H1 (cell line): ENCODE measurements around the gene BIRC7. TPM values are rescaled to one million over a fixed set of nuclear protein-coding genes. Genes with fewer than 3 reads are reported as not detected.

Experiments
- CTCF ChIA-PET: fragments of 300-600 bp; sonication (Branson Sonifier 250); formaldehyde crosslinking; loops from one replicate; lab custom pipeline; 2021; ENCODE audit not compliant: partially characterized antibody; lab: Charles Lee
- POLR2A ChIA-PET: fragments of 300-600 bp; sonication (Branson Sonifier 250); formaldehyde crosslinking; loops from one replicate; lab custom pipeline; 2021; ENCODE audit warnings: inconsistent platforms; ENCODE audit not compliant: partially characterized antibody; lab: Charles Lee
- DNase-seq, 2 experiments: peaks; one replicate each; pipeline versions ENCODE4 v3.0.0 to v3.0.0-alpha.2; 2010 to 2022; ENCODE audit warnings: low spot score in 2 of 2, low read depth in 1 of 2, mixed read lengths in 1 of 2
- FAIRE-seq: peaks from 2 replicates; lab custom pipeline; 2011; peaks lifted over from hg19 to GRCh38; lab: Jason Lieb, UNC
- H2AFZ ChIP-seq: 2 replicates; pipeline ENCODE4 v1.8.1; 2012; ENCODE audit warnings: low read length, inconsistent platforms
- H2AK5ac ChIP-seq: 2 replicates; pipeline ENCODE4 v1.6.1; 2013; ENCODE audit warnings: low read depth, low read length
- H2BK120ac ChIP-seq: replicated peaks from 2 replicates; pipeline ENCODE3; 2013; ENCODE audit warnings: low read depth, low read length, inconsistent platforms
- H2BK12ac ChIP-seq: 2 replicates; pipeline ENCODE4 v1.6.1; 2013; ENCODE audit warnings: low read depth, low read length
- H2BK15ac ChIP-seq: 2 replicates; pipeline ENCODE4 v1.6.1; 2013; ENCODE audit warnings: low read length
- H2BK20ac ChIP-seq: 2 replicates; pipeline ENCODE4 v1.6.1; 2013; ENCODE audit warnings: low read length
- H2BK5ac ChIP-seq: 2 replicates; pipeline ENCODE4 v1.6.1; 2013; ENCODE audit warnings: low read depth, low read length
- H3K14ac ChIP-seq: 2 replicates; pipeline ENCODE4 v1.6.1; 2013; ENCODE audit warnings: inconsistent platforms; ENCODE audit not compliant: insufficient read length
- H3K18ac ChIP-seq: 2 replicates; pipeline ENCODE4 v1.6.1; 2013; ENCODE audit warnings: low read length; ENCODE audit errors: extremely low read depth
- H3K23ac ChIP-seq: 2 replicates; pipeline ENCODE4 v1.6.1; 2013; ENCODE audit warnings: inconsistent platforms; ENCODE audit not compliant: insufficient read length
- H3K23me2 ChIP-seq: 2 replicates; pipeline ENCODE4 v1.6.1; 2013; ENCODE audit warnings: low read depth, low read length
- H3K27ac ChIP-seq: 2 replicates; pipeline ENCODE4 v1.6.1; 2011; ENCODE audit warnings: low read depth, low read length, inconsistent platforms
- H3K27me3 ChIP-seq, 4 experiments: replicated peaks in 1 of 4; 1 replicate in 1 of 4; 2 replicates in 3 of 4; pipeline versions ENCODE4 v1.6.1 to v1.8.1; 2011 to 2013; ENCODE audit warnings: low read length in 3 of 4, mild to moderate bottlenecking in 3 of 4, inconsistent platforms in 2 of 4, mixed read lengths in 2 of 4, moderate library complexity in 1 of 4; ENCODE audit not compliant: control insufficient read depth in 3 of 4, insufficient read depth in 3 of 4; ENCODE audit errors: extremely low read depth in 1 of 4
- H3K36me3 ChIP-seq, 4 experiments: 2 replicates each; pipeline versions ENCODE4 v1.6.1 to v1.8.1; 2011 to 2013; ENCODE audit warnings: mild to moderate bottlenecking in 4 of 4, low read length in 3 of 4, moderate library complexity in 2 of 4, control low read depth in 1 of 4, inconsistent platforms in 1 of 4; ENCODE audit not compliant: insufficient read depth in 4 of 4, control insufficient read depth in 2 of 4
- H3K4ac ChIP-seq: replicated peaks from 2 replicates; pipeline ENCODE3; 2013; ENCODE audit warnings: low read length, low read depth, mixed read lengths, inconsistent platforms; ENCODE audit not compliant: insufficient read length
- H3K4me1 ChIP-seq, 4 experiments: replicated peaks in 1 of 4; 1 replicate in 1 of 4; 2 replicates in 3 of 4; pipeline versions ENCODE4 v1.6.1 to v1.8.1; 2011 to 2013; ENCODE audit warnings: low read length in 3 of 4, inconsistent platforms in 2 of 4, mixed read lengths in 1 of 4; ENCODE audit not compliant: insufficient read depth in 4 of 4, control insufficient read depth in 3 of 4
- H3K4me2 ChIP-seq, 2 experiments: 2 replicates each; pipeline versions ENCODE4 v1.6.1 to v1.8.1; 2011 to 2013; ENCODE audit warnings: low read depth in 2 of 2, low read length in 2 of 2, control low read depth in 1 of 2, inconsistent platforms in 1 of 2, mild to moderate bottlenecking in 1 of 2; ENCODE audit not compliant: insufficient read depth in 1 of 2
- H3K4me3 ChIP-seq, 4 experiments: fragments of 200-600, 300-600 bp in 1 of 4; sonication (generic), shearing (Covaris generic), sonication (Bioruptor Twin) in 1 of 4; 2 replicates each; pipeline versions ENCODE4 v1.5.1 to v1.8.1; 2011 to 2016; ENCODE audit warnings: low read length in 4 of 4, low read depth in 3 of 4, control low read depth in 2 of 4, inconsistent platforms in 2 of 4, mild to moderate bottlenecking in 2 of 4, mixed read lengths in 1 of 4, moderate library complexity in 1 of 4; ENCODE audit not compliant: insufficient read depth in 2 of 4; ENCODE audit errors: extremely low read depth in 1 of 4
- H3K56ac ChIP-seq: replicated peaks from 2 replicates; pipeline ENCODE3; 2013; ENCODE audit warnings: low read depth, mild to moderate bottlenecking, mixed read lengths, low read length, inconsistent platforms; ENCODE audit not compliant: insufficient read length
- H3K79me1 ChIP-seq: 2 replicates; pipeline ENCODE4 v1.6.1; 2013; ENCODE audit warnings: low read depth, low read length, control low read depth
- H3K79me2 ChIP-seq, 2 experiments: 2 replicates each; pipeline versions ENCODE4 v1.6.1 to v1.8.1; 2012 to 2013; ENCODE audit warnings: low read length in 2 of 2, mild to moderate bottlenecking in 2 of 2, inconsistent platforms in 1 of 2; ENCODE audit not compliant: insufficient read depth in 2 of 2, control insufficient read depth in 1 of 2
- H3K9ac ChIP-seq, 4 experiments: replicated peaks in 1 of 4; 1 replicate in 1 of 4; 2 replicates in 3 of 4; pipeline versions ENCODE4 v1.6.1 to v1.8.1; 2011 to 2013; ENCODE audit warnings: low read depth in 3 of 4, low read length in 3 of 4, control low read depth in 2 of 4, mild to moderate bottlenecking in 2 of 4, moderate library complexity in 2 of 4, inconsistent platforms in 1 of 4; ENCODE audit errors: extremely low read depth in 1 of 4
- H3K9me3 ChIP-seq, 2 experiments: 2 replicates each; pipeline versions ENCODE4 v1.6.1 to v1.8.1; 2012 to 2013; ENCODE audit warnings: mild to moderate bottlenecking in 2 of 2, moderate library complexity in 2 of 2, control low read depth in 1 of 2, inconsistent platforms in 1 of 2, low read depth in 1 of 2, low read length in 1 of 2, mixed read lengths in 1 of 2; ENCODE audit not compliant: insufficient read depth in 2 of 2
- H4K20me1 ChIP-seq, 2 experiments: replicated peaks in 1 of 2; 2 replicates each; pipeline versions ENCODE3 to v1.8.1; 2011 to 2013; ENCODE audit warnings: inconsistent platforms in 2 of 2, low read length in 2 of 2, mild to moderate bottlenecking in 1 of 2; ENCODE audit not compliant: insufficient read depth in 2 of 2, control insufficient read depth in 1 of 2
- H4K5ac ChIP-seq: 2 replicates; pipeline ENCODE4 v1.6.1; 2013; ENCODE audit warnings: low read length, low read depth, mixed read lengths, inconsistent platforms; ENCODE audit not compliant: insufficient read length
- H4K8ac ChIP-seq: 2 replicates; pipeline ENCODE4 v1.8.0; 2013; ENCODE audit warnings: mild to moderate bottlenecking, moderate library complexity, low read length, inconsistent platforms; ENCODE audit not compliant: insufficient read depth; ENCODE audit errors: extremely low read depth
- H4K91ac ChIP-seq: replicated peaks from 2 replicates; pipeline ENCODE3; 2013; ENCODE audit warnings: low read length, mixed read lengths, inconsistent platforms; ENCODE audit not compliant: insufficient read length
- BACH1 ChIP-seq: IDR thresholded peaks from 2 replicates; pipeline ENCODE4 v1.6.1; 2012; ENCODE audit warnings: low read length, improper control_type of control experiment
- BCL11A ChIP-seq, 2 experiments: IDR thresholded peaks; one replicate each; pipeline ENCODE4 v1.6.1; 2011; ENCODE audit warnings: low read depth in 2 of 2, low read length in 2 of 2, mild to moderate bottlenecking in 2 of 2
- CTBP2 ChIP-seq: IDR thresholded peaks from 2 replicates; pipeline ENCODE4 v1.7.0; 2011; ENCODE audit warnings: borderline replicate concordance, mild to moderate bottlenecking, moderate library complexity, mixed read lengths, low read length; ENCODE audit not compliant: insufficient read depth, insufficient read length
- NANOG ChIP-seq: IDR thresholded peaks from 2 replicates; pipeline ENCODE4 v1.6.1; 2011; ENCODE audit warnings: low read length, low read depth, mild to moderate bottlenecking, inconsistent platforms; ENCODE audit not compliant: insufficient read depth, poor library complexity, severe bottlenecking
- POU5F1 ChIP-seq: IDR thresholded peaks from 2 replicates; pipeline ENCODE4 v1.6.1; 2011; ENCODE audit warnings: low read depth, mild to moderate bottlenecking, low read length, moderate library complexity
- SUZ12 ChIP-seq: fragments of 200-600 bp; sonication (generic); IDR thresholded peaks from 2 replicates; pipeline ENCODE4 v1.6.1; 2012; ENCODE audit warnings: mild to moderate bottlenecking, inconsistent platforms, low read length, moderate library complexity, mixed read lengths
- TBP ChIP-seq: IDR thresholded peaks from 2 replicates; pipeline ENCODE4 v1.6.1; 2011; ENCODE audit warnings: low read depth, low read length, improper control_type of control experiment
- WGBS, 2 experiments: shearing (Covaris generic) in 1 of 2; methylation state at CpG; one replicate each; pipeline versions ENCODE4 v1.1.6 to v1.1.7; 2013 to 2015; ENCODE audit warnings: low lambda C conversion rate in 2 of 2, mixed read lengths in 2 of 2, inconsistent platforms in 1 of 2, low coverage in 1 of 2, missing lambda C conversion rate in 1 of 2; ENCODE audit not compliant: insufficient replicate concordance in 2 of 2, insufficient coverage in 1 of 2, insufficient read length in 1 of 2; ENCODE audit errors: extremely low coverage in 1 of 2, missing lambda C conversion rate in 1 of 2; 5-methylcytosine and 5-hydroxymethylcytosine counted together
- polyA plus RNA-seq, 7 experiments: library from polyadenylated mRNA; depleted of rRNA in 3 of 7; stranded (reverse) in 5 of 7; unstranded in 2 of 7; fragments of >200 nt in 5 of 7; fragments of 200-250 nt in 2 of 7; gene quantifications; 1 replicate in 5 of 7; 2 replicates in 1 of 7; 4 replicates in 1 of 7; pipeline versions ENCODE4 v1.2.1 to v1.2.3, GENCODE V29; 2011 to 2013; ENCODE audit warnings: missing spikeins in 2 of 7, mixed read lengths in 2 of 7
- total RNA-seq: library from RNA; stranded (reverse); fragmentation: NEBNext Ultra II Directional; extraction: Animal tissue kit (Norgen Biotek cat#: 25700); gene quantifications from 2 replicates; pipeline ENCODE4 v1.2.1, GENCODE V29; 2021
- TF ChIP-seq, protein P1 (sequence below): IDR thresholded peaks from 2 replicates; pipeline ENCODE4 v1.6.1; 2011; ENCODE audit warnings: low read length, improper control_type of control experiment

BIRC7 gene
- total and polyA plus RNA-seq, 2 of the 8 experiments (the other 6 are each of a cell fraction or from before 2014, with no cell fraction given), result 0.11 to 0.41 TPM

DNA sequence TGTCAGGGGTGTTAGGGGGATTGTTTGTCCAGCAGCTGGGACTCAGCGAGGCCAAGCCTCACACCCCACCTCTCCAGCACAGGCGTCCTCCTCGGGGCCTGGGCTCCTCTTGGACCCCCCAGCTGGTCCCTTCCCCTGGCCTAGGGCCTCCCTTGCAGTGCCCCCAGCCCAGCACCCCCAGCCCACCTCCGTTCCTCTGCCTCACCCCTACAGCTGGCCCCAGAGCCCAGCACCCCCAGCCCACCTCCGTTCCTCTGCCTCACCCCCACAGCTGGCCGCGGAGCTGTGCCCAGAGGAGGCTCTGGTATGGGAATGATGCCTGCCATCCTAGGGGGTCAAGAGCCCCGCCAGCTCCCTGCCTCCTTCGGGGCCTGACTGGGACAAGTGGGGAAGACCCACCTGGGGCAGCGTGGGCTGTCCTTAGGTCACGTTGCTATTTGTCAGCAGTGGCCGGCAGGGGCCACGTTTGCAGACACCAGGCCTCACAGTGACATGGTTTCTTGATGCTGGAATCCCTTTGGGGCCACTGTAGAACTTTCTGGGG is 49.3 kb downstream of the BIRC7 start:
- Histone ChIP-seq H2AFZ (no peak overlapping the region), H4K91ac (no peak overlapping the region), H3K56ac (no peak overlapping the region), H3K27me3 (no peaks in the 10 kb centered on the region), H3K18ac (no peak overlapping the region), H2BK12ac (no peak overlapping the region), H3K27ac (no peak overlapping the region), H3K79me2 (no peaks in the 10 kb centered on the region), H2BK5ac (no peak overlapping the region), H3K23ac (no peak overlapping the region), H3K14ac (no peak overlapping the region), H4K20me1 (peaks cover 3 to 15% of the 10 kb centered on the region in 2 experiments), H3K23me2 (no peaks in the 10 kb centered on the region), H3K4me1 (no peaks in the 10 kb centered on the region), H2BK120ac (no peak overlapping the region), H3K9me3 (no peaks in the 10 kb centered on the region), H3K36me3 (peaks cover 0 to 41% (median 14%) of the 10 kb centered on the region in 4 experiments; a peak in 7 of 8 replicates), H2BK20ac (no peak overlapping the region), H4K8ac (no peak overlapping the region), H3K4me3 (no peak overlapping the region), H3K79me1 (0 out of 2 replicates have a peak, but pooled peaks cover 2% of the 10 kb centered on the region), H3K4me2 (no peak overlapping the region), H3K9ac (no peak overlapping the region), H2BK15ac (no peak overlapping the region), H2AK5ac (no peak overlapping the region), H4K5ac (no peak overlapping the region), H3K4ac (no peak overlapping the region)
- DNase-seq (no peak), FAIRE-seq (no peak)
- ChIA-PET POLR2A (interaction anchor here (0.9 to 1.6 kb wide), 3 partner anchors 9 to 64 kb away, joined by 3 to 4 read pairs (median 3); no protein-coding TSS in a partner anchor), CTCF (interaction anchor here (1.0 to 9.6 kb wide), 5 partner anchors 43 to 69 kb away, joined by 3 to 82 read pairs (median 3); partner anchors contain the start of gene YTHDF1)
- TF ChIP-seq, protein P1, sequence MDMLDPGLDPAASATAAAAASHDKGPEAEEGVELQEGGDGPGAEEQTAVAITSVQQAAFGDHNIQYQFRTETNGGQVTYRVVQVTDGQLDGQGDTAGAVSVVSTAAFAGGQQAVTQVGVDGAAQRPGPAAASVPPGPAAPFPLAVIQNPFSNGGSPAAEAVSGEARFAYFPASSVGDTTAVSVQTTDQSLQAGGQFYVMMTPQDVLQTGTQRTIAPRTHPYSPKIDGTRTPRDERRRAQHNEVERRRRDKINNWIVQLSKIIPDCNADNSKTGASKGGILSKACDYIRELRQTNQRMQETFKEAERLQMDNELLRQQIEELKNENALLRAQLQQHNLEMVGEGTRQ, result no peak
- TF ChIP-seq BACH1 (no peak), CTBP2 (no peak), BCL11A (IDR thresholded peaks at IDR 0.05; ENCODE audit: low read depth in 2 of 2, low read length in 2 of 2) (no peak), SUZ12 (no peak), TBP (no peak), POU5F1 (no peak), NANOG (no peak)
- WGBS, 2 experiments, result 83% methylated on average over 7 of the region's 13 CpGs; no CpG with 5 or more reads in 1 of the 2 experiments
